ENCODE results near the gene PRLH.

Gene PRLH, protein sequence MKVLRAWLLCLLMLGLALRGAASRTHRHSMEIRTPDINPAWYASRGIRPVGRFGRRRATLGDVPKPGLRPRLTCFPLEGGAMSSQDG

DNA sequence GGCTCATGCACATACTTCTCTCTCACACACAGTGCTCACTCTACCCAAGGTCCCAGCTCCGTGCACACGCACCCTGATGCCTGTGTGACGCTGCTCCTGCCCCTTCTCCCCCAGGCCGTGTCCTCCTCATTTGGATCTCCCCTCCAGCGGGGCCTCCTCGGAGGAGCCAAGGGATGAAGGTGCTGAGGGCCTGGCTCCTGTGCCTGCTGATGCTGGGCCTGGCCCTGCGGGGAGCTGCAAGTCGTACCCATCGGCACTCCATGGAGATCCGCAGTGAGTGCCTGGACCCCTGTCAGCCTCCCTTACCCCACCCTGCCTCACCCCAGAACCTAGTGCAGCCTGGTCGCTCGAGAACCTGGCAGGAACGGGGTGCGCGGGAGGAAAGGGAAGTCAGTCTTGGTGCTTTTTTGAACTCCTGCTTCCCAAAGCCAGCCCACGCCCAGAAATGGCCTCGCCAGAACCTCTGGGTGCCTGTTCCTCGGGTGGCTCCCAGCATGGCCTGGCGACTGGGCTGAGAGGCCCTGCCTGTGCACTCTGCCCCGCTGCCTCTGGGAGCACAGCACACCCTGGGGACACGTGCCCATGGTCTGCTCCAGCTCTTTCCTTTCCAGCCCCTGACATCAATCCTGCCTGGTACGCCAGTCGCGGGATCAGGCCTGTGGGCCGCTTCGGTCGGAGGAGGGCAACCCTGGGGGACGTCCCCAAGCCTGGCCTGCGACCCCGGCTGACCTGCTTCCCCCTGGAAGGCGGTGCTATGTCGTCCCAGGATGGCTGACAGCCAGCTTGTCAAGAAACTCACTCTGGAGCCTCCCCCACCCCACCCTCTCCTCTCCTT lies at the start of gene PRLH:
PRLH (plus strand) TSS at position 174 of the 835 bp plus-strand sequence; CDS start at position 174, 0 bp downstream.
- no peak for DNase-seq (ENCODE audit: low spot score)

GRCh38 chr2:237517163-237517562 lies 49.2 kb upstream of the PRLH start:
- no peak for DNase-seq (ENCODE audit: low spot score)

DNA sequence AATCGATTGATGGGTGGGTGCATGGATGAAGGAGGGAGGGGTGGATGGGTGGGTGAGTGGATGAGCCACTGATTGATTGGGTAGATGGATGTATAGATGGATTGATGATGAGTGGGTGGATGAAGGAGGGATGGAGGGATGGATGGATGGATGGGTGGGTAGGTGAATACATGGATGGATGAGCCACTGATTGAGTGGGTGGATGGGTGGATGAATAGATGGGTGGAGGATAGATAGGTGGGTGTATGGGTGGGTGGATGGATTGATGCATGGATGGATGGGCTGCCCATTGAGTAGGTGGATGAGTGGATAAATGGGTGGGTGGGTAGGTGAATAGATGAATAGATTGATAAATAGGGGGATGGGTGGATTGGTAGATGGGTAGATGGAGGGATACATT lies 48.4 kb upstream of the PRLH start:
- no peak for DNase-seq (ENCODE audit: low spot score)

DNA sequence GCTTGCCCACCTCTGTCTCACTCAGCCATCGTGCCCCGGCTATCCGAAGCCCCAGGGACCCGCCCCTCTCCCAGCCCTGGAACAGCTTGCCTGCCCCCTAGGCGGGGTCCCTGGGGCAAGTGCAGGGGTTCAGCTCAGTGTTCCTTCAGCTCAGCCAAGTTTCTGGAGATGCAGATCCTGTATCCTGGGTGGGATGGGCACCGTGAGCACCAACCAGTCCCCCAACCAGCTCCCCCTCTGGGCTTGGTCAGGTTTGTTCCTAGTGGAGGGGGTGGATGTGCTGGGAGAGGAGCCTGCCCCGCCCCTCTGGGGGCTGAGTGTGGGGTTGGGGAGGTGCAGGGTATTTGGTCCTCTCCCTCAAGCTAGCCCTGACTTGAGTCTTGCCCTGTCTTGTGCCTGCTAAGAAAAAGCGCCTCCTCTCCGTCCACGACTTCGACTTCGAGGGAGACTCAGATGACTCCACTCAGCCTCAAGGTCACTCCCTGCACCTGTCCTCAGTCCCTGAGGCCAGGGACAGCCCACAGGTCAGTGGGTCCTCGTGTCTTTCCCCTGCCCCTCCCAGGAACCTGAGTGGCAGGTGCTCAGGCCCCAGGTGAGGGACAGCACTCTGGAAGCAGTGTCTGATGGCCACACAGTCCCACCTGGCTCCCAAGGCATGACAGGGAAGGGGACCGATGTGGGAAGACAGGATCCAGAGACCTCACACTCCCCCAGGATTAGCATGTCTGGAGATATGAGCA lies 46.7 kb upstream of the PRLH start:
- DNase-seq (ENCODE audit: low spot score) = no peak

GRCh38 chr2:237520290-237520689 lies 46.1 kb upstream of the PRLH start:
- DNase-seq (ENCODE audit: low spot score) = no peak

DNA sequence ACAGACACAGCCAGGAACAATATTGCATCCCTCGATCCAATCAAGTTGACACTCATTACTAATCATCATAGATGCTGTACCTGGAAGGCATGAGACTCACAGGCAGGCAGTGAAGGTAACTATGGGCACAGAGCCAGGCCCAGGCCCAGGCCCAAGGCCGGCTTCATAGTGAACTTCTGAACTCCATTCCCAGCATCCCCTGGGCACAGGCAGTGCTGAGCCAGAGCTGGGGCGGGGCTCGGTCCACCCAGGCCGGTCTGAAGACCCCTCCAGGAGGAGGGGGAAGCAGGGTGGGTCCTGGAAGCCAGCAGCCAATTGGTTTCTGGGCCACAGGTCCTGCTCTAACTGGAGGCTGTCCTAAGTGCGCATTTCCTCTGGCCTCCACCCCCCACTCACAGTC lies 41.7 kb upstream of the PRLH start:
- DNase-seq (ENCODE audit: low spot score) = no peak

DNA sequence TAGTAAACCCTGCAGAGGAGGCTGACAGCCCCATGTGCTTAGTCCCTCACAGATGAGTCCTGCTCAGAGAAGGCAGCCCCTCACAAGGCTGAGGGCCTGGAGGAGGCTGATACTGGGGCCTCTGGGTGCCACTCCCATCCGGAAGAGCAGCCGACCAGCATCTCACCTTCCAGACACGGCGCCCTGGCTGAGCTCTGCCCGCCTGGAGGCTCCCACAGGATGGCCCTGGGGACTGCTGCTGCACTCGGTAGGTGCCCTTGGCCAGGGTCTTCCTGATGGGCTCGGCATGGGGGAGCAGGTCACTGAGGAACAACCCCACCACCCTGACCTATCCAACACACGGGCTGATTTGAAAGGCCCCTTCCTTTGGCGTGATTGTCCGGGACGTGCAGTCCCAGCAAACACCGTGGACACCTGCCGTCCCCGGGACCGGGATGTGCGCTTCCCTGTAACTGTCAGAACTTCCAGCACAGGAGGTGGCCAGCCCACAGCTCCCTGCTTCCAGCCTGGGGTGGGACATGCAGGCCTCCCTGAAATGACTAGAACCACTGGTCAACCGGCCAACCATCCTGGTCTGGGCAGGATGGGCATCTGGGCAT lies 40.7 kb upstream of the PRLH start:
- no peak for DNase-seq (ENCODE audit: low spot score)

GRCh38 chr2:237527233-237527632 lies 39.1 kb upstream of the PRLH start:
- no peak for DNase-seq (ENCODE audit: low spot score)

DNA sequence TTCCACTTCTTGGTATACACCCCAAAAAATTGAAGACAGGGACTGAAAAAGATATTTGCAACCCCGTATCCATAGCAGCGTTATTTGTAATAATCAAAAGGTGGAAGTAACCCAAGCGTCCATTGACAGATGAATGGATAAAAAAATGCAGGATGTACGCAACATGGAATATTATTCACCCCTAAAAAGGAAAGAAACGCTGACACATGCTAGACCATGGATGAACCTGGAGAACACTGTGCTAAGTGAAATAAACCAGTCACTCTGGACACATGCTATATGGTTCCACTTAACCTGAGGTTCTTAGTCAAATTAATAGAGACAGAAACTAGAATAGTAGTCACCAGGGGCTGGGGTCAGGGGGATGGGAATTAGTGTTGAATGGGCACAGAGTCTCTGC lies 38.6 kb upstream of the PRLH start:
- no peak for DNase-seq (ENCODE audit: low spot score)

DNA sequence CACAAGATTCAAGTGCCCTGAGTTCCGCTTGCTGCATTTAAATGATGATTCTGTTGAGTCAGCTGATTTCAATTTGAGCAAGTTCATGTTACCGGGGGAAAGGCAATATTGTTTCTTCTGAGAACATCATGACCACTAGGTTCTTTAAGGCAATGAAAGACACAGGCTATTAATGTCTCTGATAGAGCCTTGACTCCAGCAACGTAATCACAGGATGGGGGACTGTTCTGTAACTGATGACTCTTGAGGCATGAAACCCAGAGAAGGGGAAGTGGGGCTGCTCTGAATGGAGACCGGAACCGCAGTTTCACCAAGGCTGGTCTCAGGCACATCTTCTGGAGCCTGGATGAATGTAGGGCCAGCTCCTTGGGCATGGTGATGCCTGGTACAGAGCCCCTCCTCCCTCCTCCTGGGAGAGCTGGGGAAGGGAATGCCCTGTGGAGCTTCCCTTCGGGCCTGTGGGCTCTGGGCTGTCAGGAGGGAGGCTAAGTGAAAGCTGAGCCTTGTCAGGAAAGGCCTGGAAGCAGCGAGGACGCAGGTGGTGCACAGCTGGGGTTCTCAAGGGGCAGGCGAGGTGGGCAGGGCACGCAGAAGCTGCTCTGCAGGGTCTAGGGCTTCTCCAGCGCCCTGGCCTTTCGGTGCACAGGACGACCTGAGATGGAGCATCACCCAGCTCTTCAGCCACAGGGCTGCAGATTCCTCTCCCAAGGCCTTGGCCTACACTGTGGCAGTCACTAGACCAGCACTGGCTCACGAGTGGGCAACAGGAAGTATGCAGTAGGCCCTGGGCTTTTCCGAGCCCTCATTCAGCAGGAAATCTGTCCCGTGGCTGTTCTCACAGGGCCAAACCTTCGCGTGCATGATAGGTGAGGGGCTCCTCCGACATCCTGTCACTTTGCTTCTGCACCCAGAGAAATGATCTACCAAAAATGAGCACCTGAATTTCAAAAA lies 36.6 kb upstream of the PRLH start:
- DNase-seq (ENCODE audit: low spot score) = no peak

- no peak for DNase-seq (ENCODE audit: low spot score)
Observed at GRCh38 chr2:237530472-237531433, 35.6 kb upstream of the PRLH start.

- DNase-seq (ENCODE audit: low spot score) = no peak
Observed at GRCh38 chr2:237532160-237532559, 34.2 kb upstream of the PRLH start.

DNA sequence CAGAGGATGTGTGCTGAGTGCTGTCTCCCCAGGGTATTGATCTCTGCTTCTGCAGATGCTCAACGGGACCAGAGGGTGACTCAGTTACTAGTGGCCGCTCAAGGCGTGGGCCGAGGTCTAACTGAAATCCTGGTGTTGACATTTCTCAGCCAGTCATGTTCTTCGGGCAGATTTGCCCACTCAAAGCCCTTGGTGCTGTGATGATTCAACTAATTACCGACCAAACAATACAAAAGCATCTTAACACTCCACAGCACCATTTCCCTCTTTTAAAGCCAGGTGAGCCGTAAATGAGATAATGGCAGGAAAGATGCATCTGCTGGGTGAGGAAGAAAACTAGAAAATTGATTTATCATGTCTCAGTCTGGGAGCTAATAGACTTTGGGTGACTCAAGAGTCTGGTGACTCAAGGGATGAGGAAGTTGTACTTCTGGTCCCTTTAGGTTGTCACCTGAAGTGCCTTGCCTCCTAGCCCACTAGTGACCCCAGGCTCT lies 32.7 kb upstream of the PRLH start:
- DNase-seq (ENCODE audit: low spot score) = no peak

DNA sequence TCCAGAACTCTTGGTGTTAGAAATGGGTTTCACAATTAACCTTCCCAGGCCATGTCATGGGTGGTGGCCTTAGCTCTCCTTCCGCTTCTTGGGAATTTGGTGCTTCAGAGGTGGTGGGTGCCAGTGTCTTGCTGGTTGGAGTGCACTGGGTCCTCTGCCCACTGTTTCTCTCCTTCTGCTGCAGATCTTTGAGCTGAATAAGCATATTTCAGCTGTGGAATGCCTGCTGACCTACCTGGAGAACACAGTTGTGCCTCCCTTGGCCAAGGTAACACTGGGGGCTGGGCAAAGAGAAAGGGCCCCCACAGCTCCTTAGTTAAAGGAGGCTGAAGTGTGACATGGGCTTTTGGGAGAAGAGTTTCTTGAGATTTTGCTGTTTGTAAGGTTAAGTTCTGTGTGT lies 32.0 kb upstream of the PRLH start:
- no peak for DNase-seq (ENCODE audit: low spot score)

DNA sequence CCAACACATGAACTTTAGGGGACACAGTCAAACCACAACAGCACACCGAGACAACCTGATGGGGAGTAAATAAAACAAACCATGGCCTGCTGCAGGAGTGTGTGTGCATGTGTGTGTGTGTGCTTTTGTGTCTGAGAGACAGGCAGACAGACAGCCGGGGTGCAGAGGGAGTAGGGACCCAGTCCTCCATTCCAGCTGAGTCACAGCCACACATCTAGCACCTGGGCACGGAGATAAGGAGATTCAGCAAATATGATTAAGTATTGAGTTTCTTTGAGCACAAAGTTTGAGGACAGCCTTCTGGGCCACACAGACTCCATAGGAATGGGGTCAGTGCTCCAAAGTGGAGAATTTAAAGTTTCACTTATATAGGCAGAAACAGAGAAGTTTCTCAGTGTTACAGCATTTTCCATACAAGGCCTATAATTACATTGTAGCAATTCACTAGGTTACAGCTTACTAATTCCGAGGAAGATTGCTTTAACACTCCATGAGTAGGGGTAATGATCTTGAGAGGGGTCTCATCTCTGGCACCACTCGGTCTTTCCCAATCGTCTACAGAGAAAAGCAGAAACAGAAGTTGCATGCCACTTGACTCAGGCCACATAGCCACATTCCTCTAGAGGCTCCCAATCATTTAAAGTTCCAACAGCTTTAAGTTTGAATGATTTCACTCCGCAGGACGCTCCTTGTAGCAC lies 30.8 kb upstream of the PRLH start:
- no peak for DNase-seq (ENCODE audit: low spot score)

DNA sequence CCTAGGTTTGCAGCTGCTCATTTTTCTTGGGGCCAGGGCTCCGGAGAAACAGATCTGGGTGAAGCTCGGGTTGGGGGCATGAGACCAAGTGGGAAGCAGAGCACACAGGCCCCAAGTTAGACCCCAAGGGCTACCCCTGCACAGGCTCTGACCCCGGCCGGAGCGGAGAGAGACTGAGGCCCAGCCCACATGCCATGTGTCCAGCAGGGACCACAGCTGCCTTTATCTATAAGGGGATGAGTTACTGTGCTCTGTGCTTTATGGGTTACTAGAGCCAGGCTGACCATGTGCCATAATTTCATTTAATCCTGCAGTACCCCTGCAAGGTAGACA lies 30.3 kb upstream of the PRLH start:
- DNase-seq (ENCODE audit: low spot score) = no peak

DNA sequence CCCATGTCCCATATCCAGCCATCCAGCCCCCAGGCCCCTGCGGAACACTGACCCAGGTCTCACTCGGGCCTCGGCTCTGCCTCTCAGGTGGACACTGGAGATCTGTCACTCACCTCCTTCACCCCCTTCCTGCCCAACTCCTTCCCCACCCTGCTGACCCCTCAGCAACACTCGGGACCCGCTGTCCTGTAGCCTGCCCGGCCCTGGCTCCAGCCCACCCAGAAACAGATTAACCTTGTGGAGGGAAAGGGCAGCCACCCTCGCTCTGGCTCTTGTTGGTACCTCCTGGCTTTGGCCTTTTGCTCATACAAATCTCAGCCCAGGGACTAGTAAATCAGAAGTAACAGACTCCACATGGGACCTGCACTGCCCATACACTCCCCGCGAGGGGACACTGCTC lies 29.8 kb upstream of the PRLH start:
- no peak for DNase-seq (ENCODE audit: low spot score)

DNA sequence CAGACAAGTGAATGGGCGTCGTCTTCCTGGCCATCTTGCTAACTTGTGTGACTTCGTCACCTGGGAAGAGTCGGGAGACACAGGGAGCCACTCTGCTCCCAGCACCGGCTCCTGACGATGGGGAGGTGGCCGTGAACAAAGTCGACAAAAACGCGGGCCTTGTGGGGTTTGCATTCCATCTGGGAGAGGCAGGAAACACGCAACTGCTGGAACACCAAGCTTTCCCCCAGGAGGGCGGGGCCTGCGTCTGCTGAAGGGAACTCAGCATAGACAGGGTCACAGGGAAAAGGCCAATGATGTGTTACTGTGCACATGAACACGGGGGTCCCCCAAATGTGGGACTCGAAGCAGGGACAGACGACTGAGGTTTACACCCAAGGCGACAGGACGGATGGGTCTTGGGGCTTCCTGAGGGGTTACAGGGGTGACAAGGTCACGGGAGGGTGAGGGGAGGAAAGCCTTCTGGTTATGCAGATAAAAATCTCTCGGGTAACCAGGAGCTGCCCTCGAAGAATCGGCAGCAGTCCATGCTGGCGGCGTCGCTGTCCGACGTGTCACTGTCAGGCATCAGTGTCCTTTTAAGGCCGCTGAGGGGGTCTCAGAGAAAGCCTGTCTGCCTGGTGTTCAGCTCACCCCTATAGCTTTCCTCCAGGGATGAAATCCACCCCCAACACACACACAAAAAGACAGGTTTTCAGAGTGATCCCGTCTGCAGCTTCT lies 28.2 kb upstream of the PRLH start:
- DNase-seq (ENCODE audit: low spot score) = no peak

DNA sequence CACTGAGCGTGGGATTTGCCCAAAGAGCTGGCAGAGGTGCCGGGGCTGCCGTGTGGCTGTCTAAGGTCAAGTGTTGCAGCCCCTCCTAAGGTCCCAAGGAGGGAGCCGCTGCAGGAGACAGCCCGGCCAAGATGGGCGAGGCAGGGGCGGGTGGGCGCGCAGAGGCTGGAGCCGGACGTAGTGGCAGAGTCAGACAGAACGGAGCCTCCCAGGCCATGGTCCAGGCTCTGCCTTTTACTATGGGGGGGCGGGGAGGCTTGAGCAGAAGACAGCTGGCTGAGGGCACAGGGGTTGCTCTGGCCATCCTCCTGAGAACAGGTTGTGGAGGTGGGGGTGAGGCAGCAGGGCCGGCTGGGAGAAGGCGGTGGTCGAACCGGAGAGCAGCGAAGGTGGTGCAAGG lies 27.5 kb upstream of the PRLH start:
- no peak for DNase-seq (ENCODE audit: low spot score)
